IMR-90 (cell line): Measurements from ENCODE around the gene CEP170. TPM values are rescaled to one million over a fixed set of nuclear protein-coding genes. Genes with fewer than 3 reads are reported as not detected.

Source experiments
- ATAC-seq: fragments of 200-7000 bp; cut with Tn5 transposase; 2 replicates; pipeline ENCODE4 v1.9.1; 2020; ENCODE audit warnings: low read depth, mild to moderate bottlenecking, moderate library complexity
- BruUV-seq: library from RNA; stranded (reverse); fragments of 400-500 nt; replicated peaks from 2 replicates; lab custom pipeline; 2021; lab: Mats Ljungman, UMichigan
- CTCF ChIA-PET: fragments of 300-600 bp; formaldehyde crosslinking; extraction: SDS; loops from one replicate; lab custom pipeline; 2021; ENCODE audit warnings: antibody characterized with exemption; lab: Yijun Ruan, JAX
- POLR2A ChIA-PET: fragments of 300-600 bp; sonication (Branson Sonifier 250); formaldehyde crosslinking; loops from one replicate; lab custom pipeline; 2022; ENCODE audit warnings: antibody characterized with exemption; ENCODE audit not compliant: unreplicated experiment; lab: Charles Lee
- DNase-seq: peaks from one replicate; pipeline ENCODE4 v3.0.0; 2013
- H2AFZ ChIP-seq: replicated peaks from 2 replicates; pipeline ENCODE3; 2013; ENCODE audit warnings: low read length, mild to moderate bottlenecking; ENCODE audit not compliant: poor library complexity
- H2AK5ac ChIP-seq: 2 replicates; pipeline ENCODE4 v1.6.1; 2013; ENCODE audit warnings: low read depth, low read length, inconsistent platforms
- H2AK9ac ChIP-seq: replicated peaks from 2 replicates; pipeline ENCODE3; 2013; ENCODE audit warnings: mild to moderate bottlenecking, low read depth, low read length, moderate library complexity; ENCODE audit not compliant: poor library complexity
- H2BK120ac ChIP-seq: 2 replicates; pipeline ENCODE4 v1.6.1; 2013; ENCODE audit warnings: low read depth, low read length, inconsistent platforms
- H2BK15ac ChIP-seq: 3 replicates; pipeline ENCODE4 v1.6.1; 2013; ENCODE audit warnings: low read depth, low read length, inconsistent platforms
- H2BK20ac ChIP-seq: 2 replicates; pipeline ENCODE4 v1.6.1; 2013; ENCODE audit warnings: low read depth, mild to moderate bottlenecking, inconsistent platforms, low read length, moderate library complexity
- H2BK5ac ChIP-seq: 2 replicates; pipeline ENCODE4 v1.6.1; 2013; ENCODE audit warnings: mild to moderate bottlenecking, low read depth, low read length, inconsistent platforms; ENCODE audit not compliant: poor library complexity, severe bottlenecking
- H3K14ac ChIP-seq: replicated peaks from 2 replicates; pipeline ENCODE4 v1.6.1; 2013; ENCODE audit warnings: low read depth, low read length, inconsistent platforms
- H3K18ac ChIP-seq: 2 replicates; pipeline ENCODE4 v1.6.1; 2013; ENCODE audit warnings: low read depth, low read length, control low read depth
- H3K23ac ChIP-seq: 2 replicates; pipeline ENCODE4 v1.6.1; 2013; ENCODE audit warnings: low read depth, low read length, inconsistent platforms
- H3K27ac ChIP-seq: 2 replicates; pipeline ENCODE4 v1.5.1; 2013; ENCODE audit warnings: mild to moderate bottlenecking, control low read depth, low read length; ENCODE audit not compliant: insufficient read depth
- H3K27me3 ChIP-seq: 2 replicates; pipeline ENCODE4 v1.6.1; 2013; ENCODE audit warnings: low read length; ENCODE audit not compliant: control insufficient read depth, insufficient read depth
- H3K36me3 ChIP-seq: 2 replicates; pipeline ENCODE4 v1.6.1; 2013; ENCODE audit warnings: low read length, mixed read lengths; ENCODE audit not compliant: control insufficient read depth, insufficient read depth
- H3K4ac ChIP-seq: 2 replicates; pipeline ENCODE4 v1.6.1; 2013; ENCODE audit warnings: low read depth, low read length, inconsistent platforms
- H3K4me1 ChIP-seq: 2 replicates; pipeline ENCODE4 v1.6.1; 2013; ENCODE audit warnings: low read length, mixed read lengths; ENCODE audit not compliant: control insufficient read depth, insufficient read depth
- H3K4me2 ChIP-seq: 2 replicates; pipeline ENCODE4 v1.6.1; 2013; ENCODE audit warnings: low read depth, mild to moderate bottlenecking, control low read depth, low read length, moderate library complexity
- H3K4me3 ChIP-seq: 2 replicates; pipeline ENCODE4 v1.5.1; 2013; ENCODE audit warnings: low read depth, mild to moderate bottlenecking, control low read depth, low read length, moderate library complexity; ENCODE audit not compliant: insufficient read depth
- H3K56ac ChIP-seq: 2 replicates; pipeline ENCODE4 v1.6.1; 2013; ENCODE audit warnings: low read length, inconsistent platforms; ENCODE audit not compliant: insufficient read depth; ENCODE audit errors: extremely low read depth
- H3K79me1 ChIP-seq, 2 experiments: 2 replicates each; pipeline ENCODE4 v1.6.1; 2013; ENCODE audit warnings: low read length in 2 of 2, inconsistent platforms in 1 of 2, low read depth in 1 of 2
- H3K9ac ChIP-seq: 2 replicates; pipeline ENCODE4 v1.6.1; 2013; ENCODE audit warnings: low read depth, low read length, control low read depth
- H3K9me1 ChIP-seq: 2 replicates; pipeline ENCODE4 v1.6.1; 2013; ENCODE audit warnings: low read length, inconsistent platforms; ENCODE audit not compliant: insufficient read depth
- H3K9me3 ChIP-seq: 2 replicates; pipeline ENCODE4 v1.6.1; 2013; ENCODE audit warnings: low read length; ENCODE audit not compliant: control insufficient read depth, insufficient read depth
- H4K20me1 ChIP-seq: 2 replicates; pipeline ENCODE4 v1.6.1; 2013; ENCODE audit warnings: low read length, inconsistent platforms; ENCODE audit not compliant: insufficient read depth
- H4K5ac ChIP-seq: 2 replicates; pipeline ENCODE4 v1.6.1; 2013; ENCODE audit warnings: mild to moderate bottlenecking, low read depth, low read length, control low read depth
- H4K8ac ChIP-seq, 2 experiments: 2 replicates each; pipeline ENCODE4 v1.6.1; 2013; ENCODE audit warnings: low read depth in 2 of 2, low read length in 2 of 2, control low read depth in 1 of 2, inconsistent platforms in 1 of 2
- H4K91ac ChIP-seq: 2 replicates; pipeline ENCODE4 v1.6.1; 2013; ENCODE audit warnings: low read depth, low read length, inconsistent platforms; ENCODE audit not compliant: insufficient read depth
- BHLHE40 ChIP-seq: fragments of 150-350 bp; IDR thresholded peaks from 2 replicates; pipeline ENCODE4 v1.6.1; 2016; ENCODE audit warnings: mild to moderate bottlenecking, low read depth, low read length
- CEBPB ChIP-seq: IDR thresholded peaks from 2 replicates; pipeline ENCODE4 v1.6.1; 2012; ENCODE audit warnings: low read depth, low read length, improper control_type of control experiment
- CHD1 ChIP-seq: IDR thresholded peaks from 2 replicates; pipeline ENCODE4 v1.6.1; 2012; ENCODE audit warnings: low read depth, low read length, improper control_type of control experiment
- FOS ChIP-seq: fragments of 150-350 bp; IDR thresholded peaks from 2 replicates; pipeline ENCODE4 v1.6.1; 2016; ENCODE audit warnings: low read depth, low read length
- MAZ ChIP-seq: IDR thresholded peaks from 2 replicates; pipeline ENCODE4 v1.6.1; 2012; ENCODE audit warnings: low read depth, mild to moderate bottlenecking, low read length, improper control_type of control experiment, moderate library complexity, borderline replicate concordance
- MXI1 ChIP-seq: IDR thresholded peaks from 2 replicates; pipeline ENCODE4 v1.6.1; 2012; ENCODE audit warnings: low read depth, mild to moderate bottlenecking, low read length, moderate library complexity, borderline replicate concordance
- NFE2L2 ChIP-seq: fragments of 150-350 bp; IDR thresholded peaks from 2 replicates; pipeline ENCODE4 v1.6.1; 2016; ENCODE audit warnings: low read depth, mild to moderate bottlenecking, low read length
- POLR2A ChIP-seq: IDR thresholded peaks from 2 replicates; pipeline ENCODE4 v1.6.1; 2012; ENCODE audit warnings: mild to moderate bottlenecking, low read depth, low read length
- RAD21 ChIP-seq: IDR thresholded peaks from 2 replicates; pipeline ENCODE4 v1.6.1; 2012; ENCODE audit warnings: low read length, improper control_type of control experiment
- RCOR1 ChIP-seq: IDR thresholded peaks from 2 replicates; pipeline ENCODE4 v1.6.1; 2012; ENCODE audit warnings: mild to moderate bottlenecking, low read length, improper control_type of control experiment; ENCODE audit not compliant: insufficient replicate concordance
- RFX5 ChIP-seq: IDR thresholded peaks from 2 replicates; pipeline ENCODE4 v1.8.0; 2012; ENCODE audit warnings: low read depth, mild to moderate bottlenecking, low read length, moderate library complexity
- SMC3 ChIP-seq: fragments of 150-350 bp; IDR thresholded peaks from 2 replicates; pipeline ENCODE4 v1.6.1; 2016; ENCODE audit warnings: low read depth, mild to moderate bottlenecking, antibody characterized with exemption, low read length, moderate library complexity
- WGBS, 2 experiments: methylation state at CpG; one replicate each; pipeline versions ENCODE4 v1.1.5 to v1.1.7; 2013; ENCODE audit warnings: missing lambda C conversion rate in 2 of 2; ENCODE audit not compliant: insufficient read length in 1 of 2; ENCODE audit errors: extremely low coverage in 2 of 2; 5-methylcytosine and 5-hydroxymethylcytosine counted together
- dilution Hi-C: fragments of 300-500 bp; cut with HindIII; formaldehyde crosslinking; loops from one replicate; pipeline ENCODE4 v1.14.3; 2018; ENCODE audit warnings: low sequenced_read_pairs; ENCODE audit not compliant: unreplicated experiment
- in situ Hi-C: fragments of 300-500 bp; cut with MboI; formaldehyde crosslinking; loops from 3 replicates; pipeline ENCODE4 v1.14.3; 2019; ENCODE audit warnings: low sequenced_read_pairs, inconsistent platforms, mixed read lengths
- intact Hi-C: fragments of 100-400 bp; cut with micrococcal nuclease; formaldehyde crosslinking; loops from 2 replicates; pipeline ENCODE4 v1.10.0; 2022
- polyA plus RNA-seq, 3 experiments: library from polyadenylated mRNA; depleted of rRNA; stranded (reverse); fragments of >200 nt; gene quantifications; 2 replicates each; pipeline ENCODE4 v1.2.3, GENCODE V29; 2012; ENCODE audit warnings: low replicate concordance in 1 of 3
- total RNA-seq: library from RNA; depleted of rRNA; stranded (reverse); fragments of >200 nt; gene quantifications from 2 replicates; pipeline ENCODE4 v1.2.3, GENCODE V29; 2012
- TF ChIP-seq, protein P1 (sequence below): fragments of 150-350 bp; IDR thresholded peaks from 2 replicates; pipeline ENCODE4 v1.6.1; 2016; ENCODE audit warnings: low read depth, mild to moderate bottlenecking, low read length, moderate library complexity, borderline replicate concordance
- TF ChIP-seq, protein P2 (sequence below): conservative IDR thresholded peaks from 2 replicates; pipeline ENCODE4 v1.5.1; 2012; ENCODE audit warnings: mild to moderate bottlenecking, low read depth, low read length, improper control_type of control experiment
- TF ChIP-seq, protein P3 (sequence below): fragments of 150-350 bp; IDR thresholded peaks from 2 replicates; pipeline ENCODE4 v1.6.1; 2017; ENCODE audit warnings: mild to moderate bottlenecking, antibody characterized with exemption, low read length, low read depth

CEP170 gene
- total and polyA plus RNA-seq, 2 of the 4 experiments (the other 2 are of a cell fraction) = 65.8 to 151 TPM

DNA sequence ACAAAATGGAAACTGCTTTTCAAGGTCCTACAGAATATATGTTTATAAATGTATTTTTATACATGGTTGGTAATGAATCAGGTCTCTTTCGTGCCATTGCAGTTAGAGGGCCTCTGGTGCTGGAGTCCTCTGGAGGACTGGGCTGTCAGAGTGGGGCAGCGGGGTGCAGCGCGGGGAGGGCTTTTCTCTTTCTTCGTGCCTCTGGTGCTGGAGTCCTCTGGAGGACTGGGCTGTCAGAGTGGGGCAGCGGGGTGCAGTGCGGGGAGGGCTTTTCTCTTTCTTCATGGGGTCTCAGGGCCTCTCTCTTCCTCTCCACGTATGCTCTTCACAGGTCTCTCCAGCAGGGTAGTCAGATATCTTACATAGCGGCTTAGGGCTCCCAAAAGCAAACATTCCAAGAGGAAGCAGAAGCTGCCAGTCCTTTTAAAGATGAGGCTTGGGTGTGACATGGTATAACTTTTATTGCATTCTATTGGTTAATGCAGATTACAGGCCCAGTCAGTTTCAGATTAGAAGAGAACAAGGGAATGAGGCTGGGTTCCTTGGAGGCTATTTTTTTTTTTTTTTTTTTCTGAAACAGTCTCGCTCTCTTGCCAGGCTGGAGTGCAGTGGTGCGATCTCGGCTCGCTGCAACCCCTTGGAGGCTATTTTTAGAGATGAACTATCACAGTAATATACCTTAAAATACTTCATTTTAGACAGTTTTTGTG, 13.8 kb upstream of the CEP170 start:
- H3K14ac ChIP-seq = peak overlapping the region; percentile 67
- peak overlapping the region; percentile 20; the same call in 1 of the 2 replicates for H3K4me3 ChIP-seq
- CTCF ChIA-PET = no interaction called here
- no peaks in the 10 kb centered on the region for H3K27me3 ChIP-seq
- peak overlapping the region; percentile 86 for H4K5ac ChIP-seq
- H2AFZ ChIP-seq = no peak overlapping the region
- H4K20me1 ChIP-seq = no peaks in the 10 kb centered on the region
- H4K91ac ChIP-seq = peak overlapping the region; percentile 85
- peak overlapping the region; percentile 84 for H3K18ac ChIP-seq
- no peaks in the 10 kb centered on the region for H3K9me3 ChIP-seq
- H3K36me3 ChIP-seq = peaks cover 2% of the 10 kb centered on the region; the same call in 1 of the 2 replicates
- intact Hi-C loops = loop anchor here (2.0 kb wide), 1 partner anchor 18 kb away; no protein-coding TSS in a partner anchor
- peak overlapping the region; percentile 91; the same call in 1 of the 3 replicates for H2BK15ac ChIP-seq
- peak overlapping the region; percentile 95 for H2BK120ac ChIP-seq
- ATAC-seq (peak; percentile 38), DNase-seq (peak; percentile 36)
- H3K4me2 ChIP-seq = peak overlapping the region; percentile 91
- no TSS peak for BruUV-seq
- peak overlapping the region; percentile 31 for H2AK5ac ChIP-seq
- POLR2A ChIA-PET = no interaction called here
- H3K9me1 ChIP-seq = peaks cover 8% of the 10 kb centered on the region
- peak overlapping the region; percentile 80 to 93 for H4K8ac ChIP-seq
- peak overlapping the region; percentile 85 for H3K56ac ChIP-seq
- peaks cover 24% of the 10 kb centered on the region for H3K4me1 ChIP-seq
- H2BK5ac ChIP-seq = peak overlapping the region; percentile 90
- H2AK9ac ChIP-seq = peak overlapping the region; percentile 6
- H3K79me1 ChIP-seq = peaks cover 28 to 46% of the 10 kb centered on the region in 2 experiments
- in situ Hi-C loops = no loop called here
- peak overlapping the region; percentile 96 for H3K4ac ChIP-seq
- peak overlapping the region; percentile 70 for H3K9ac ChIP-seq
- WGBS, 2 experiments = no CpG with 5 or more reads among the region's 13 CpGs
- H3K27ac ChIP-seq = peak overlapping the region; percentile 98
- peak overlapping the region; percentile 92 for H3K23ac ChIP-seq
- H2BK20ac ChIP-seq = peak overlapping the region; percentile 90
- dilution Hi-C loops = no loop called here
- TF ChIP-seq, protein P1, sequence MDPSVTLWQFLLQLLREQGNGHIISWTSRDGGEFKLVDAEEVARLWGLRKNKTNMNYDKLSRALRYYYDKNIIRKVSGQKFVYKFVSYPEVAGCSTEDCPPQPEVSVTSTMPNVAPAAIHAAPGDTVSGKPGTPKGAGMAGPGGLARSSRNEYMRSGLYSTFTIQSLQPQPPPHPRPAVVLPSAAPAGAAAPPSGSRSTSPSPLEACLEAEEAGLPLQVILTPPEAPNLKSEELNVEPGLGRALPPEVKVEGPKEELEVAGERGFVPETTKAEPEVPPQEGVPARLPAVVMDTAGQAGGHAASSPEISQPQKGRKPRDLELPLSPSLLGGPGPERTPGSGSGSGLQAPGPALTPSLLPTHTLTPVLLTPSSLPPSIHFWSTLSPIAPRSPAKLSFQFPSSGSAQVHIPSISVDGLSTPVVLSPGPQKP = no peak
- TF ChIP-seq MAZ (no peak), RCOR1 (no peak), BHLHE40 (no peak), CEBPB (no peak), FOS (no peak), SMC3 (no peak), RAD21 (no peak), CHD1 (no peak), MXI1 (no peak), RFX5 (no peak), NFE2L2 (no peak), POLR2A (no peak)
- TF ChIP-seq, protein P2, sequence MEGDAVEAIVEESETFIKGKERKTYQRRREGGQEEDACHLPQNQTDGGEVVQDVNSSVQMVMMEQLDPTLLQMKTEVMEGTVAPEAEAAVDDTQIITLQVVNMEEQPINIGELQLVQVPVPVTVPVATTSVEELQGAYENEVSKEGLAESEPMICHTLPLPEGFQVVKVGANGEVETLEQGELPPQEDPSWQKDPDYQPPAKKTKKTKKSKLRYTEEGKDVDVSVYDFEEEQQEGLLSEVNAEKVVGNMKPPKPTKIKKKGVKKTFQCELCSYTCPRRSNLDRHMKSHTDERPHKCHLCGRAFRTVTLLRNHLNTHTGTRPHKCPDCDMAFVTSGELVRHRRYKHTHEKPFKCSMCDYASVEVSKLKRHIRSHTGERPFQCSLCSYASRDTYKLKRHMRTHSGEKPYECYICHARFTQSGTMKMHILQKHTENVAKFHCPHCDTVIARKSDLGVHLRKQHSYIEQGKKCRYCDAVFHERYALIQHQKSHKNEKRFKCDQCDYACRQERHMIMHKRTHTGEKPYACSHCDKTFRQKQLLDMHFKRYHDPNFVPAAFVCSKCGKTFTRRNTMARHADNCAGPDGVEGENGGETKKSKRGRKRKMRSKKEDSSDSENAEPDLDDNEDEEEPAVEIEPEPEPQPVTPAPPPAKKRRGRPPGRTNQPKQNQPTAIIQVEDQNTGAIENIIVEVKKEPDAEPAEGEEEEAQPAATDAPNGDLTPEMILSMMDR = no peak
- TF ChIP-seq, protein P3, sequence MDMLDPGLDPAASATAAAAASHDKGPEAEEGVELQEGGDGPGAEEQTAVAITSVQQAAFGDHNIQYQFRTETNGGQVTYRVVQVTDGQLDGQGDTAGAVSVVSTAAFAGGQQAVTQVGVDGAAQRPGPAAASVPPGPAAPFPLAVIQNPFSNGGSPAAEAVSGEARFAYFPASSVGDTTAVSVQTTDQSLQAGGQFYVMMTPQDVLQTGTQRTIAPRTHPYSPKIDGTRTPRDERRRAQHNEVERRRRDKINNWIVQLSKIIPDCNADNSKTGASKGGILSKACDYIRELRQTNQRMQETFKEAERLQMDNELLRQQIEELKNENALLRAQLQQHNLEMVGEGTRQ = no peak
